GM10266 (cell line): ENCODE data around the gene ZNF678.

Experiments used
- DNase-seq: peaks from one replicate; pipeline ENCODE4 v3.0.0; 2012; ENCODE audit errors: extremely low spot score
- TF ChIP-seq, protein P1 (sequence below): IDR thresholded peaks from 2 replicates; pipeline ENCODE4 v1.5.1; 2012; ENCODE audit warnings: mild to moderate bottlenecking, low read depth; ENCODE audit not compliant: control insufficient read depth, insufficient read depth; ENCODE audit errors: missing control alignments

The ZNF678 gene

DNA sequence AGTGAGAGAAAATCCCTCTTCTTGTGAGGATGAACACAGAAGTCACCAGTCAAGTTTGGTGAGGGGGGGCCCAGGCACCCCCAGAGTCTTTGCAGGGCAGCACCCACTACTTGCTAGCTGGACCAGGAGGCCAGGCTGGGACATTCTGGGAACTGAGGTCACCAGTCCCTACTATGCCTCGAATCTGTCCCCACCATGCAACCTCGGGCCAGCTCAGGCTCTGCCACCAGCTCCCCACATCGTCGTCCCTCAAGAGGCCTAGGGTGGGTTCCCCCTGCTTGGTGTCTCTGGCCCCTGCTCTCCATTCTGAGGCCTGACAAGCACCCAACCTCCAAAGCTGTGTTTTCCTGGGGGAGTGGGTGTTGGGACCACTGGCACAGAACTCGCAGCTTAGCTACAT, 22.2 kb upstream of the ZNF678 start:
- DNase-seq, result peak; percentile 5
- TF ChIP-seq, protein P1, sequence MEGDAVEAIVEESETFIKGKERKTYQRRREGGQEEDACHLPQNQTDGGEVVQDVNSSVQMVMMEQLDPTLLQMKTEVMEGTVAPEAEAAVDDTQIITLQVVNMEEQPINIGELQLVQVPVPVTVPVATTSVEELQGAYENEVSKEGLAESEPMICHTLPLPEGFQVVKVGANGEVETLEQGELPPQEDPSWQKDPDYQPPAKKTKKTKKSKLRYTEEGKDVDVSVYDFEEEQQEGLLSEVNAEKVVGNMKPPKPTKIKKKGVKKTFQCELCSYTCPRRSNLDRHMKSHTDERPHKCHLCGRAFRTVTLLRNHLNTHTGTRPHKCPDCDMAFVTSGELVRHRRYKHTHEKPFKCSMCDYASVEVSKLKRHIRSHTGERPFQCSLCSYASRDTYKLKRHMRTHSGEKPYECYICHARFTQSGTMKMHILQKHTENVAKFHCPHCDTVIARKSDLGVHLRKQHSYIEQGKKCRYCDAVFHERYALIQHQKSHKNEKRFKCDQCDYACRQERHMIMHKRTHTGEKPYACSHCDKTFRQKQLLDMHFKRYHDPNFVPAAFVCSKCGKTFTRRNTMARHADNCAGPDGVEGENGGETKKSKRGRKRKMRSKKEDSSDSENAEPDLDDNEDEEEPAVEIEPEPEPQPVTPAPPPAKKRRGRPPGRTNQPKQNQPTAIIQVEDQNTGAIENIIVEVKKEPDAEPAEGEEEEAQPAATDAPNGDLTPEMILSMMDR, result no peak

DNA sequence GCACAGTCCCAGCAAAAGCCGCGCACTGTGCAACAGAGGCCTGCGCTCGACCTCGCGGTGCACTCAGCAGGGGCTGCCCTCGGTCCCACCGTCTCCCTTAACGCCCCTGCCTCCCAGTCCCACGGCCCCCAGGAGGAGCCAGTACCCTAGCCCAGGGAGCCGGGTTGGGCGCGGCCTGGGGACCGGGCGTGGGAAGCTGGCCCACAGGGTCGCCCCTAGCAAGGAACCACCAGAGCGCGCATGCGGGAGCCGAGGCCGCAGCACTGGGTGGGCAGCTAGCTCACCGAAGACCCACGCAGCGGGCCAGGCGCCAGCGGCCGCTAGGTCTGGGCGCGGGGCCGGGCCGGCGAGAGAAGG, 21.6 kb upstream of the ZNF678 start:
- DNase-seq, result peak; percentile 25
- TF ChIP-seq, protein P1, result no peak

DNA sequence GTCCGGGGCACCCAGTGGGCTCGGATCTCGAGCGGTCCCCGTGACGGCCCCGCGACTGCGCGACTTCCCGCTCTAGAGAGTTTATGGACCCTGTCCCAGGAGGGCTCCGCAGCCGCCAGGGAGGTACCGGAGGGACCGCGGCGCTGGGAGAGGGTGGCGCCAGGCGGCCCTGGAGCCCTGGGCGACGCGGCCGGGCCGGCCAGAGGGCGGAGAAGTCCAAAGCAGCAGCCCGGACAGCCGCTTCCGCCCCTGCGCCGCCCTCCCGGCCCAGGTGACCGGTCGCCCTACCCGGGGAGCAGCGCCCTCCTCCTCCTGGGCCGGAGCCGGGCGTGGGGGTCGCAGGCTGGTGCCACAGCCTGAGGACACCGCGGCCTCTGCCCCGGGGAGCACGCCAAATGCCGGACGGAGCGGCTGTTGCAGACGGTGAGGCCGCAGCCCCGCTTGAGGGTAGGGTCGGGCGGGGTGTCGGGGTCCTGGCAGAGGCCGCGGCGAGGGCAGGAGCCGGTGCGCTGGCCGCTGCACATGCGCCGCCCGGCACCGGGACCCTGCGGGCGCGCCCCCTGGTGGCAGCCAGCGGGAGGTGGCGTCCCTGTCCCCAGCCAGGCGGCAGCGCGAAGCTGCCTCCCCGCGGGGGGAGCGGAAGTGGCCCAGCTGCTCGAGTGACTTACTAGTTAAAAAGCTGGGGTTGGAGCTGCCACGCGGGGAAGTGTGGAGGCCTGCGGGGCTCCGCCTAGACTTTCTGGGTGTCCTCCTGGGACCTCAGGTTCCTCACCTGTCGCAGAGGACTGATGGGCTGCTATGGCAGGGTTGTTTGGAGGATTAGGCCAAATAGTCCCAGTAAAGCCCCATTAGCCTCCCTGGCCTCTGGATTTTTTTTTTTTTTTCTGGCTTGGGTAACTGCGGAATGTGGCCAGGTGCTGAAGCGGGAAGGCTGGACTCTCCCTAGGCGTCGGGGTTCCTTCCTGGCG, 20.9 kb upstream of the ZNF678 start:
- DNase-seq, result peak; percentile 93
- TF ChIP-seq, protein P1, result peak; percentile 96

DNA sequence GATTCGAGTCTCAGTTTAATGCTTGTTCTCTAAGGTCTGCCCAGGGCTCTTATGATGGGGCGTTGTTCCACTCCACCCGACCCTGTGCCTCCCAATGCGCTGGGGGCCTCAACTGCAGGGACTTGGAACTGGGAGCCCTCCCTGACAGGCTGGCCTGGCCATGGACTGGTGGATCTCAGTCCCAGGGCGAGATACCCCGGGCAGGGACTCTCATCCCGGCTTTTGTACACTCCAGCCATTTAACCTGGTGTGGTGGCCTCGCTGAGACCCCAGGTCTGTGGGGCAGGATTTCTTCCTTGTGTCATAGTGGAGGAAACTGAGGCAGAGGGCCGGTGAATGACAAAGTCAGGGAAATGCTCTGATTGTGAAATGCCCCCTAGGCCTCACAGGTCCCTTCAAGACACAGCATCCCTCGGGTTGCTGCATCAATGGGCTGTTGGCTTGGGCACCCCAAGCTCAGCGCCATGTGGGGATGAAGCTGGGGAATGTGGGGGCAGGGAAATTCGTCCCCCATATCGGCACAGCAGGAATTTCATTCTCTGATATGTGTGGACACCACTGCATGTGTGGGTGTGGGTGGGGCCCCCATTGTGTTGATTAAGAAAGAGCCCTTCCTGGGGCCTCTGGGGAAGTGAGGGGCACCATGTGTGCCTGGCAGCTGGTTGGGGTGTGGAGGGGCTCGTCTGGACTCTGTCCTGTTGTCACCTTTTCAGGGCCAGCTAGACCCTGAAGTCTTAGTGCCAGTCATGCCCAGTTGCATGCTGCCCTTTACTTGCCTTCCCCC, 19.9 kb upstream of the ZNF678 start:
- TF ChIP-seq, protein P1, result no peak
- DNase-seq, result no peak

DNA sequence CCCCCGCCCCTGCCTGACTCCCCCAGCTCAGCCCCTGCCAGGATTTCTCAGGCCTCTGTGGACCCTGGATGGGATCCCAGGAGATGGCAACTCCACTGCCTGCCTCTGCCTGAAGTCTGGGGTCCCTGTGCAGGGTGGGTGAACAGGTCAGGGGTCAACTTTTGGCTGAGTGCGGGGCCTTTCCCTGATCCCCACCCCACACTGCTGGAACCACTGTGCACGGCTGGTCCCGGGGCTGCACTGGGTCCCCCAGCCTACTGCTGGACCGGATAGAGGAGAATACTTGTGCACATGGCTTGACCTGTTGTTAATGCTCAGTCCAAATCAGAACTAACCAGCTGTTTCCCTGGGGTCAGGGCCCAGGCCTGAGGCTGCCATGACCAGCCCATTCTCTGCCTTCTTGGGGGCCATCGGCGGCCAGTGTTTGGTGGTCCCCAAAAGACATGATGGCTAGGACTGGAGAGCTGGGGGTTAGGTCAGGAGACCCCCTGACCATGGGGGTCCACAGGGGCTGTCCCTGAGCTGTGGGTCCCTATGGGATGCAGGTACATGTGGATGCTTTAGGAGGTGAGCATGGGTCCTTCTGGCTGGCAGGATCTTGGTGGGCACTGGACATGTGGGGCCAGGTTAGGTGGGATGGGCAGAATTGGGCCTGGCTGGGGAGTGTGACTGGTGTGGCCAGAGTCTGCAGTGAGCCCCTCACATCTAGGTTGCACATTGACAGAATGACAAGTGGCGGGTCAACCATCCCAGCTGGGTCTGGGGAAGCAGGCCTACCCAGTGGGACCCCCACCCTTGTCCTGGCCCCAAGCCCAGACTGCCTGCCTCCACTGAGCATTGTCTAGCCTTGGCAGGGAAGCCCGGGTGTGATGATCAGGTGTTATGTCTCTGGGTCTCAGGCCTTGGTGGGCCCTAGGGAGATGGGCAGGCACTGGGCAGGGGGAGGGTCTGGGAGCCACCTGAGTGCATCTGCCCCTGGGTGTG, 19.0 kb upstream of the ZNF678 start:
- TF ChIP-seq, protein P1, result no peak
- DNase-seq, result no peak

DNA sequence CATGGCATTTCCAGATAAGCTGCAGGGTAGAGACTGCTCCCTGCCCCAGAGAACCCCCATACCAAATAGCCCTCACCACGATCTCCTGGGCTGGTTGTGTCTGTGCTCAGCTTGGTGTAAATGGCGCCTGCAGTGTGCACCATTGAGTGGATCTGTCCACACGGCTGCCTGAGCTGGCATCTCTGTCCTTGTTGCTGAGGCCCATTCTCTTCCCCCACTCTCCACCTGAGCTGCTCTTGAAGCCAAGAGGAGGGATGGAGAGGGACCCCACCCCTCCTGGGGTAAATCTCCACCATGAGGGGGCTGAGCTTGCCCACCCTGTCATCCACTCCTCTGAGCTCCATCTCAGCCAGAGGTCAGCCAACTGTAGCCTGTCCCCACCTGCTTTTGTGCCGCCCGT, 18.0 kb upstream of the ZNF678 start:
- DNase-seq, result no peak
- TF ChIP-seq, protein P1, result no peak
